Stimulated activated CD4-positive, alpha-beta T cell treated with anti-CD3 and anti-CD28 coated beads, Interleukin-1b, Interleukin-23, amount 100 ng/mL, for 4 hours (primary cell): ENCODE results near the gene PRAMEF4.
"Not testable (repeated sequence)": the region's sequence is repeated elsewhere in the genome, so short reads cannot be mapped to it uniquely, and the experiment has no call there.

Experiments used
- DNase-seq, 2 donors: peaks; one replicate each; pipeline ENCODE4 v3.0.0-alpha.2; 2020; ENCODE audit warnings: low read depth in 2 of 2

Gene PRAMEF4

GRCh38 chr1:12886101-12886500 is at the start of gene PRAMEF4:
TSS of gene PRAMEF4 (minus strand) at chr1:12886201. CDS start at chr1:12883394, 2,807 bp downstream.
- not testable (repeated sequence) for DNase-seq

GRCh38 chr1:12924368-12924767 is 38.4 kb upstream of the PRAMEF4 start:
- not testable (repeated sequence) for DNase-seq

- not testable (repeated sequence) for DNase-seq
These were observed 35.7 kb upstream of the PRAMEF4 start for GRCh38 chr1:12921749-12922148.

- not testable (repeated sequence) for DNase-seq
These were observed 30.3 kb upstream of the PRAMEF4 start, which contains the start of gene PRAMEF7 for GRCh38 chr1:12916310-12916709. TSS of gene PRAMEF7 (plus strand) at chr1:12916610. CDS start at chr1:12917693, 1,083 bp downstream.

- DNase-seq: not testable (repeated sequence)
These were observed 18.0 kb upstream of the PRAMEF4 start for GRCh38 chr1:12903793-12904572.

GRCh38 chr1:12899186-12899585 is 13.2 kb upstream of the PRAMEF4 start:
- not testable (repeated sequence) for DNase-seq

- not testable (repeated sequence) for DNase-seq
These were observed 12.2 kb upstream of the PRAMEF4 start, which contains the start of gene PRAMEF10 for GRCh38 chr1:12898170-12898569. TSS of gene PRAMEF10 (minus strand) at chr1:12898270. CDS start at chr1:12895847, 2,423 bp downstream.

- not testable (repeated sequence) for DNase-seq
These were observed 7.5 kb downstream of the PRAMEF4 start for GRCh38 chr1:12878453-12878852.

- not testable (repeated sequence) for DNase-seq
These were observed 22.7 kb downstream of the PRAMEF4 start for GRCh38 chr1:12863131-12863880.

- DNase-seq: not testable (repeated sequence)
These were observed 29.2 kb downstream of the PRAMEF4 start, which contains the start of gene PRAMEF2 for GRCh38 chr1:12856786-12857185. TSS of gene PRAMEF2 (plus strand) at chr1:12857086. CDS start at chr1:12859010, 1,924 bp downstream.

- no peak for DNase-seq
These were observed 34.2 kb downstream of the PRAMEF4 start for GRCh38 chr1:12851779-12852178.

- not testable (repeated sequence) for DNase-seq
These were observed 37.4 kb downstream of the PRAMEF4 start, which contains the start of gene HNRNPCL1 for GRCh38 chr1:12848620-12849019. TSS of gene HNRNPCL1 (minus strand) at chr1:12848720. CDS start at chr1:12848289, 431 bp downstream.

GRCh38 chr1:12833251-12833650 is 52.8 kb downstream of the PRAMEF4 start:
- not testable (repeated sequence) for DNase-seq

GRCh38 chr1:12831310-12831709 is 54.7 kb downstream of the PRAMEF4 start, which contains the start of gene PRAMEF11:
TSS of gene PRAMEF11 (minus strand) at chr1:12831410. CDS start at chr1:12828789, 2,621 bp downstream.
- not testable (repeated sequence) for DNase-seq
